Measurements from ENCODE around the gene SARNP.

Gene SARNP

GRCh38 chr12:55777856-55778255 lies 39.7 kb downstream of the SARNP start:
- no peak overlapping the region for H3K27ac ChIP-seq (ENCODE audit: low read depth, low read length, poor library complexity, severe bottlenecking)
- no peaks in the 10 kb centered on the region for H3F3A ChIP-seq (ENCODE audit: insufficient read depth, low read length)
- no peak overlapping the region for H3K4me2 ChIP-seq (ENCODE audit: low read length)
- H3K4me1 ChIP-seq (ENCODE audit: insufficient read depth, low read length, severe bottlenecking), result no peaks in the 10 kb centered on the region
- no peak overlapping the region for H3K4me3 ChIP-seq (ENCODE audit: low read depth, low read length, poor library complexity, severe bottlenecking)
- H3K9me3 ChIP-seq (ENCODE audit: low read length), result no peaks in the 10 kb centered on the region
- TF ChIP-seq CTCF (IDR thresholded peaks at IDR 0.05; ENCODE audit: low read length) (no peak), EZH2 (IDR thresholded peaks at IDR 0.05; ENCODE audit: borderline replicate concordance, low read length) (no peak)
- no peaks in the 10 kb centered on the region for H3K27me3 ChIP-seq (ENCODE audit: insufficient read depth, low read length)
- no peaks in the 10 kb centered on the region for H3K9me2 ChIP-seq (ENCODE audit: low read depth, low read length)
- H3K9ac ChIP-seq (ENCODE audit: low read length), result no peak overlapping the region
- H2AFZ ChIP-seq (ENCODE audit: low read length), result no peak overlapping the region
- no peaks in the 10 kb centered on the region for H3K79me2 ChIP-seq (ENCODE audit: insufficient read depth, low read length)
- peaks cover 74% of the 10 kb centered on the region for H3K36me3 ChIP-seq (ENCODE audit: insufficient read depth, low read length)
- H4K20me1 ChIP-seq (ENCODE audit: insufficient read depth, low read length), result no peaks in the 10 kb centered on the region

- no peak for TF ChIP-seq EZH2 (IDR thresholded peaks at IDR 0.05; ENCODE audit: borderline replicate concordance, low read length)
- TF ChIP-seq CTCF (IDR thresholded peaks at IDR 0.05; ENCODE audit: low read length), result no peak
- Histone ChIP-seq H3K27ac (ENCODE audit: low read depth, low read length, poor library complexity, severe bottlenecking) (no peak overlapping the region), H4K20me1 (ENCODE audit: insufficient read depth, low read length) (no peaks in the 10 kb centered on the region), H3K79me2 (ENCODE audit: insufficient read depth, low read length) (no peaks in the 10 kb centered on the region), H3K4me1 (ENCODE audit: insufficient read depth, low read length, severe bottlenecking) (no peaks in the 10 kb centered on the region), H3K9ac (ENCODE audit: low read length) (no peak overlapping the region), H3K9me3 (ENCODE audit: low read length) (no peaks in the 10 kb centered on the region), H2AFZ (ENCODE audit: low read length) (no peak overlapping the region), H3K4me3 (ENCODE audit: low read depth, low read length, poor library complexity, severe bottlenecking) (no peak overlapping the region), H3K27me3 (ENCODE audit: insufficient read depth, low read length) (no peaks in the 10 kb centered on the region), H3F3A (ENCODE audit: insufficient read depth, low read length) (no peaks in the 10 kb centered on the region), H3K9me2 (ENCODE audit: low read depth, low read length) (no peaks in the 10 kb centered on the region), H3K36me3 (ENCODE audit: insufficient read depth, low read length) (peaks cover 60% of the 10 kb centered on the region), H3K4me2 (ENCODE audit: low read length) (no peak overlapping the region)
Observed at GRCh38 chr12:55771736-55772135, 45.8 kb downstream of the SARNP start.

GRCh38 chr12:55767156-55767555 lies 50.4 kb downstream of the SARNP start:
- no peaks in the 10 kb centered on the region for H3K9me3 ChIP-seq (ENCODE audit: low read length)
- TF ChIP-seq EZH2 (IDR thresholded peaks at IDR 0.05; ENCODE audit: borderline replicate concordance, low read length) (no peak), CTCF (IDR thresholded peaks at IDR 0.05; ENCODE audit: low read length) (no peak)
- H3K9me2 ChIP-seq (ENCODE audit: low read depth, low read length), result no peaks in the 10 kb centered on the region

More at GRCh38 chr12:55767156-55767555, 50.4 kb downstream of the SARNP start:
- no peaks in the 10 kb centered on the region for H3K4me1 ChIP-seq (ENCODE audit: insufficient read depth, low read length, severe bottlenecking)
- no peak overlapping the region for H3K4me2 ChIP-seq (ENCODE audit: low read length)
- no peaks in the 10 kb centered on the region for H3K27me3 ChIP-seq (ENCODE audit: insufficient read depth, low read length)
- peaks cover 64% of the 10 kb centered on the region for H3K36me3 ChIP-seq (ENCODE audit: insufficient read depth, low read length)
- H2AFZ ChIP-seq (ENCODE audit: low read length), result no peak overlapping the region
- no peak overlapping the region for H3K4me3 ChIP-seq (ENCODE audit: low read depth, low read length, poor library complexity, severe bottlenecking)
- no peaks in the 10 kb centered on the region for H3K79me2 ChIP-seq (ENCODE audit: insufficient read depth, low read length)
- H3F3A ChIP-seq (ENCODE audit: insufficient read depth, low read length), result no peaks in the 10 kb centered on the region
- H3K9ac ChIP-seq (ENCODE audit: low read length), result no peak overlapping the region
- no peak overlapping the region for H3K27ac ChIP-seq (ENCODE audit: low read depth, low read length, poor library complexity, severe bottlenecking)
- no peaks in the 10 kb centered on the region for H4K20me1 ChIP-seq (ENCODE audit: insufficient read depth, low read length)
